K562 (cell line): Measurements from ENCODE around the gene PRF1. TPM values are rescaled to one million over a fixed set of nuclear protein-coding genes. Genes with fewer than 3 reads are reported as not detected.

Source experiments
- JUNB ChIP-seq: fragments of 450-650 bp; formaldehyde crosslinking; conservative IDR thresholded peaks from 2 replicates; pipeline ENCODE4 v1.4.0; 2020; ENCODE audit warnings: mild to moderate bottlenecking
- NR1H2 ChIP-seq: sonication (generic); formaldehyde crosslinking; IDR thresholded peaks from 2 replicates; pipeline ENCODE4 v1.4.0; 2020; ENCODE audit warnings: mild to moderate bottlenecking, missing genetic modification reagents
- PURB ChIP-seq: sonication (generic); formaldehyde crosslinking; IDR thresholded peaks from 2 replicates; pipeline ENCODE4 v1.9.0; 2021; ENCODE audit warnings: low read depth, mild to moderate bottlenecking, missing genetic modification reagents
- SIRT6 ChIP-seq: IDR thresholded peaks from one replicate; pipeline ENCODE4 v1.6.1; 2012; ENCODE audit warnings: low read depth, mild to moderate bottlenecking, control low read depth, inconsistent platforms, low read length, moderate library complexity
- TBL1XR1 ChIP-seq, 2 experiments: IDR thresholded peaks; 2 replicates each; pipeline ENCODE4 v1.6.1; 2012; ENCODE audit warnings: improper control_type of control experiment in 2 of 2, low read length in 2 of 2, mild to moderate bottlenecking in 1 of 2
- THRAP3 ChIP-seq: fragments of 450-650 bp; IDR thresholded peaks from 2 replicates; pipeline ENCODE4 v1.6.1; 2016; ENCODE audit warnings: mild to moderate bottlenecking, inconsistent platforms, borderline replicate concordance
- ZBTB1 ChIP-seq: sonication (generic); formaldehyde crosslinking; IDR thresholded peaks from 2 replicates; pipeline ENCODE4 v1.8.1; 2023; ENCODE audit warnings: missing genetic modification reagents, low read depth, mild to moderate bottlenecking, borderline replicate concordance
- ZKSCAN1 ChIP-seq: fragments of 150-350 bp; IDR thresholded peaks from 2 replicates; pipeline ENCODE4 v1.6.1; 2016; ENCODE audit warnings: low read depth, low read length
- ZNF274 ChIP-seq: IDR thresholded peaks from 2 replicates; pipeline ENCODE4 v1.6.1; 2011; ENCODE audit warnings: low read depth, mild to moderate bottlenecking, low read length, moderate library complexity, borderline replicate concordance
- polyA plus RNA-seq, 8 experiments: library from polyadenylated mRNA; depleted of rRNA in 4 of 8; stranded (reverse) in 5 of 8; unstranded in 3 of 8; fragments of >200 nt; fragmentation: Nextera tagmentation in 2 of 8; fragmentation: Illumina TruSeq in 1 of 8; extraction: Ambion mirVana in 2 of 8; extraction: Trizol in 1 of 8; gene quantifications; 2 replicates each; pipeline versions ENCODE4 v1.2.1 to v1.2.3, GENCODE V29; 2011 to 2014; ENCODE audit warnings: inconsistent platforms in 1 of 8, missing spikeins in 1 of 8
- total RNA-seq, 7 experiments: library from RNA; depleted of rRNA in 6 of 7; stranded (reverse); fragments of >200 nt in 6 of 7; fragmentation: Illumina TruSeq in 2 of 7; extraction: Trizol in 2 of 7; gene quantifications; 2 replicates each; pipeline versions ENCODE4 v1.2.1 to v1.2.3, GENCODE V29; 2011 to 2021; ENCODE audit warnings: low replicate concordance in 1 of 7
- TF ChIP-seq, protein P1 (sequence below), 2 experiments: fragments of 450-650 bp in 1 of 2; IDR thresholded peaks; 2 replicates each; pipeline ENCODE4 v1.6.1; 2011 to 2017; ENCODE audit warnings: low read depth in 2 of 2, antibody characterized with exemption in 1 of 2, borderline replicate concordance in 1 of 2, low read length in 1 of 2, mild to moderate bottlenecking in 1 of 2, mixed read lengths in 1 of 2; ENCODE audit not compliant: control insufficient read depth in 1 of 2
- TF ChIP-seq, protein P2 (sequence below): IDR thresholded peaks from 2 replicates; pipeline ENCODE4 v1.6.1; 2011; ENCODE audit warnings: borderline replicate concordance, low read depth, mild to moderate bottlenecking, moderate library complexity, low read length; ENCODE audit not compliant: insufficient read depth, poor library complexity, severe bottlenecking
- TF ChIP-seq, protein P3 (sequence below), 2 experiments: fragments of 450-650 bp; IDR thresholded peaks; 2 replicates each; pipeline ENCODE4 v1.6.1; 2016
- TF ChIP-seq, protein P4 (sequence below): sonication (generic); formaldehyde crosslinking; IDR thresholded peaks from 2 replicates; pipeline ENCODE4 v1.8.0; 2022; ENCODE audit warnings: mild to moderate bottlenecking, missing genetic modification reagents

Gene PRF1
- total and polyA plus RNA-seq, 9 of the 15 experiments (the other 6 are each of a cell fraction or from before 2014, with no cell fraction given) = 3.8 to 8.6 (median 6.3) TPM

DNA sequence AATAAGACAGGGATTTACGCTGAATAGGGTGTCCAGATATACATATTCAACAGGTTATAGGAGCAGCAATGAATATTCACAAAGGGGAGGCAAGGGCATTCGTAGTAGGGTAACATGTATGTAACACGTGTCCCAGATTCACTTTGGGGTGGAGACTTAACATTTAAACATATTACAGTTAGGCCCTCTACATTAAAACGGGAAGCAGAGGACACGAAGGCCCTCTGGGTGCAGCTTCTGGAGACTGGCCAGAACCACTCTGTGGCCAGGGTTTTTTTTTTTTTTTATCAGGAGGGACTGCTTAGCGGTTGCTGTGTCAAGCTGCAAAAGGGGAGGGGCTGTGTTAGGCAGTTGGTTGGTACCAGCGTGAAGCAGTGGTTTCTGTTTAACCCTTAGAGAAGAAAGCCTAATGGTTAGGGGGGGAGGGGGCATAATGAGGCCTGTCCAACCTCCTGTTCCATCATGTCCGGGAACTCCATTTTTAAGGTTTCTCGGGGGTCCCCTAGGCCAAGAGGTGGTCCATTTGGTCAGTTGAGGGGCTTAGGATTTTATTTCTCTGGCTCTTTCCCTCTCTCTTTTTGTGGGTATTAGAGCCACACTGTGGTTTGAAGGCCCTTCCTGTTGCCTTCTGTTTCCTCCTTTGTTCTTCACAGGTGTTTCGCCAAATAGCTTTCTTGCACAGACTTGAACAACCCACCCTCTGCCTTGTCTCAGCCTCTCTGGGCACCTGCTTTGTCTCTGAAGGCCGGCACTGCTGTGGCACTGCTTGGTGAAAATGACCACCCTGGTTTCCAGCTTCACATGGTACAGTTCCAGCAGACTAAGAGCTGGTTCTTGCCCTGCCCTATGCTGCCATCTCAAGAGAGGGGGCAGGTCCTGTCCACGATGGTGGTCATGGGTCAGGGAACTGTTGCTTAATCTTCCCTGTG is 26.4 kb downstream of the PRF1 start (continued):
- TF ChIP-seq, protein P1, sequence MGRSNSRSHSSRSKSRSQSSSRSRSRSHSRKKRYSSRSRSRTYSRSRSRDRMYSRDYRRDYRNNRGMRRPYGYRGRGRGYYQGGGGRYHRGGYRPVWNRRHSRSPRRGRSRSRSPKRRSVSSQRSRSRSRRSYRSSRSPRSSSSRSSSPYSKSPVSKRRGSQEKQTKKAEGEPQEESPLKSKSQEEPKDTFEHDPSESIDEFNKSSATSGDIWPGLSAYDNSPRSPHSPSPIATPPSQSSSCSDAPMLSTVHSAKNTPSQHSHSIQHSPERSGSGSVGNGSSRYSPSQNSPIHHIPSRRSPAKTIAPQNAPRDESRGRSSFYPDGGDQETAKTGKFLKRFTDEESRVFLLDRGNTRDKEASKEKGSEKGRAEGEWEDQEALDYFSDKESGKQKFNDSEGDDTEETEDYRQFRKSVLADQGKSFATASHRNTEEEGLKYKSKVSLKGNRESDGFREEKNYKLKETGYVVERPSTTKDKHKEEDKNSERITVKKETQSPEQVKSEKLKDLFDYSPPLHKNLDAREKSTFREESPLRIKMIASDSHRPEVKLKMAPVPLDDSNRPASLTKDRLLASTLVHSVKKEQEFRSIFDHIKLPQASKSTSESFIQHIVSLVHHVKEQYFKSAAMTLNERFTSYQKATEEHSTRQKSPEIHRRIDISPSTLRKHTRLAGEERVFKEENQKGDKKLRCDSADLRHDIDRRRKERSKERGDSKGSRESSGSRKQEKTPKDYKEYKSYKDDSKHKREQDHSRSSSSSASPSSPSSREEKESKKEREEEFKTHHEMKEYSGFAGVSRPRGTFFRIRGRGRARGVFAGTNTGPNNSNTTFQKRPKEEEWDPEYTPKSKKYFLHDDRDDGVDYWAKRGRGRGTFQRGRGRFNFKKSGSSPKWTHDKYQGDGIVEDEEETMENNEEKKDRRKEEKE (IDR thresholded peaks at IDR 0.05; ENCODE audit: borderline replicate concordance in 1 of 2, control insufficient read depth in 1 of 2, low read depth in 2 of 2, low read length in 1 of 2) = 0 out of 4 replicates have a peak, but pooled peaks of 1 of the 2 experiments have one; percentile 27
- TF ChIP-seq, protein P2, sequence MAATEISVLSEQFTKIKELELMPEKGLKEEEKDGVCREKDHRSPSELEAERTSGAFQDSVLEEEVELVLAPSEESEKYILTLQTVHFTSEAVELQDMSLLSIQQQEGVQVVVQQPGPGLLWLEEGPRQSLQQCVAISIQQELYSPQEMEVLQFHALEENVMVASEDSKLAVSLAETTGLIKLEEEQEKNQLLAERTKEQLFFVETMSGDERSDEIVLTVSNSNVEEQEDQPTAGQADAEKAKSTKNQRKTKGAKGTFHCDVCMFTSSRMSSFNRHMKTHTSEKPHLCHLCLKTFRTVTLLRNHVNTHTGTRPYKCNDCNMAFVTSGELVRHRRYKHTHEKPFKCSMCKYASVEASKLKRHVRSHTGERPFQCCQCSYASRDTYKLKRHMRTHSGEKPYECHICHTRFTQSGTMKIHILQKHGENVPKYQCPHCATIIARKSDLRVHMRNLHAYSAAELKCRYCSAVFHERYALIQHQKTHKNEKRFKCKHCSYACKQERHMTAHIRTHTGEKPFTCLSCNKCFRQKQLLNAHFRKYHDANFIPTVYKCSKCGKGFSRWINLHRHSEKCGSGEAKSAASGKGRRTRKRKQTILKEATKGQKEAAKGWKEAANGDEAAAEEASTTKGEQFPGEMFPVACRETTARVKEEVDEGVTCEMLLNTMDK = no peak
- TF ChIP-seq, protein P3, sequence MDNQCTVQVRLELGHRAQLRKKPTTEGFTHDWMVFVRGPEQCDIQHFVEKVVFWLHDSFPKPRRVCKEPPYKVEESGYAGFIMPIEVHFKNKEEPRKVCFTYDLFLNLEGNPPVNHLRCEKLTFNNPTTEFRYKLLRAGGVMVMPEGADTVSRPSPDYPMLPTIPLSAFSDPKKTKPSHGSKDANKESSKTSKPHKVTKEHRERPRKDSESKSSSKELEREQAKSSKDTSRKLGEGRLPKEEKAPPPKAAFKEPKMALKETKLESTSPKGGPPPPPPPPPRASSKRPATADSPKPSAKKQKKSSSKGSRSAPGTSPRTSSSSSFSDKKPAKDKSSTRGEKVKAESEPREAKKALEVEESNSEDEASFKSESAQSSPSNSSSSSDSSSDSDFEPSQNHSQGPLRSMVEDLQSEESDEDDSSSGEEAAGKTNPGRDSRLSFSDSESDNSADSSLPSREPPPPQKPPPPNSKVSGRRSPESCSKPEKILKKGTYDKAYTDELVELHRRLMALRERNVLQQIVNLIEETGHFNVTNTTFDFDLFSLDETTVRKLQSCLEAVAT (IDR thresholded peaks at IDR 0.05) = peak; percentile 8 to 73; a peak in 2 of 4 replicates
- no peak for TF ChIP-seq JUNB
- TF ChIP-seq, protein P4, sequence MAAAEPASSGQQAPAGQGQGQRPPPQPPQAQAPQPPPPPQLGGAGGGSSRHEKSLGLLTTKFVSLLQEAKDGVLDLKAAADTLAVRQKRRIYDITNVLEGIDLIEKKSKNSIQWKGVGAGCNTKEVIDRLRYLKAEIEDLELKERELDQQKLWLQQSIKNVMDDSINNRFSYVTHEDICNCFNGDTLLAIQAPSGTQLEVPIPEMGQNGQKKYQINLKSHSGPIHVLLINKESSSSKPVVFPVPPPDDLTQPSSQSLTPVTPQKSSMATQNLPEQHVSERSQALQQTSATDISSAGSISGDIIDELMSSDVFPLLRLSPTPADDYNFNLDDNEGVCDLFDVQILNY = no peak
- TF ChIP-seq NR1H2 (CRISPR knock-in tag) = no peak
- TF ChIP-seq PURB (CRISPR knock-in tag) = no peak
- TF ChIP-seq THRAP3 = no peak
- TF ChIP-seq SIRT6 = no peak
- TF ChIP-seq ZKSCAN1 = peak; percentile 63
- TF ChIP-seq ZBTB1 = no peak
- no peak for TF ChIP-seq ZNF274
- TF ChIP-seq TBL1XR1 (IDR thresholded peaks at IDR 0.05; ENCODE audit: low read length in 2 of 2) = peak in 1 of 2 experiments; percentile 21; a peak in 1 of 4 replicates
